Measurements from ENCODE around the gene LGALS3BP. TPM values are rescaled to one million over a fixed set of nuclear protein-coding genes. Genes with fewer than 3 reads are reported as not detected.

Gene LGALS3BP
- total and polyA plus RNA-seq, 2 experiments from 2014 or later: 15.1 to 36.5 TPM

- H3K4me3 ChIP-seq: no peak overlapping the region
- H3K27ac Mint-ChIP-seq: no peak overlapping the region
Measured at GRCh38 chr17:78977681-78977943, 2.1 kb downstream of the LGALS3BP start.

More at GRCh38 chr17:78977681-78977943, 2.1 kb downstream of the LGALS3BP start:
- no peaks in the 10 kb centered on the region for H3K79me2 ChIP-seq (replicated peaks; ENCODE audit: insufficient read depth)
- no peaks in the 10 kb centered on the region for H4K20me1 ChIP-seq (replicated peaks; ENCODE audit: insufficient read depth)
- no peak overlapping the region for H3K27ac ChIP-seq (ENCODE audit: low read depth)
- DNase-seq (ENCODE audit: low spot score) (no peak), ATAC-seq (no peak)
- no peaks in the 10 kb centered on the region for H3K27me3 ChIP-seq (ENCODE audit: insufficient read depth)
- no peaks in the 10 kb centered on the region for H3K36me3 ChIP-seq (ENCODE audit: insufficient read depth)
- H3K4me3 Mint-ChIP-seq: no peak overlapping the region
- no peak overlapping the region for H3K4me2 ChIP-seq
- H2AFZ ChIP-seq: no peak overlapping the region
- no peaks in the 10 kb centered on the region for H3F3A ChIP-seq (replicated peaks; ENCODE audit: low read depth)
- no peaks in the 10 kb centered on the region for H3K9me2 ChIP-seq (ENCODE audit: insufficient read depth)
- H3K4me1 ChIP-seq (ENCODE audit: insufficient read depth): no peaks in the 10 kb centered on the region
- peaks cover 21% of the 10 kb centered on the region for H3K4me1 Mint-ChIP-seq
- peaks cover 11% of the 10 kb centered on the region for H3K27me3 Mint-ChIP-seq (ENCODE audit: insufficient read depth, low read depth, poor library complexity)
- TF ChIP-seq ZNF462 (CRISPR knock-in tag; IDR thresholded peaks at IDR 0.05) (no peak), EZH2 (IDR thresholded peaks at IDR 0.05; ENCODE audit: low read depth, unreplicated experiment) (no peak), EZH2phosphoT487 (IDR thresholded peaks at IDR 0.05; ENCODE audit: unreplicated experiment) (no peak), CTCF (conservative IDR thresholded peaks at IDR 0.05; ENCODE audit: low read depth in 2 of 2) (no peak), STAT1 (IDR thresholded peaks at IDR 0.05; ENCODE audit: unreplicated experiment) (no peak), REST (IDR thresholded peaks at IDR 0.05; ENCODE audit: unreplicated experiment) (no peak), ZNF331 (CRISPR knock-in tag; IDR thresholded peaks at IDR 0.05; ENCODE audit: low read depth) (no peak), CREB1 (CRISPR knock-in tag; IDR thresholded peaks at IDR 0.05; ENCODE audit: low read depth) (no peak), ETS1 (IDR thresholded peaks at IDR 0.05) (no peak), POLR2AphosphoS5 (IDR thresholded peaks at IDR 0.05; ENCODE audit: low read depth) (no peak), ZNF114 (CRISPR knock-in tag; IDR thresholded peaks at IDR 0.05) (no peak), JUNB (IDR thresholded peaks at IDR 0.05; ENCODE audit: unreplicated experiment) (no peak), NANOG (IDR thresholded peaks at IDR 0.05; ENCODE audit: borderline replicate concordance) (no peak)
- H3K9me3 Mint-ChIP-seq: no peaks in the 10 kb centered on the region
- peaks cover 6% of the 10 kb centered on the region; the same call in 2 of the 3 replicates for H3K36me3 Mint-ChIP-seq (ENCODE audit: low read depth)

All from GM23338 (cell line).